HG02571 (cell line): ENCODE data around the gene YKT6.
"Not testable (repeated sequence)": the region's sequence is repeated elsewhere in the genome, so short reads cannot be mapped to it uniquely, and the experiment has no call there.

Experiments used
- ATAC-seq: cut with Tn5 transposase; IDR thresholded peaks from one replicate; pipeline ENCODE4 v1.9.1; 2021; ENCODE audit warnings: mild to moderate bottlenecking, moderate library complexity; ENCODE audit not compliant: unreplicated experiment

YKT6 gene

GRCh38 chr7:44189993-44190872 is 10.5 kb upstream of the YKT6 start:
- no peak for ATAC-seq

GRCh38 chr7:44191171-44191570 is 9.6 kb upstream of the YKT6 start:
- no peak for ATAC-seq

GRCh38 chr7:44193011-44193802 is 7.6 kb upstream of the YKT6 start:
- ATAC-seq, result no peak

- ATAC-seq, result no peak
Measured at GRCh38 chr7:44194069-44194468, 6.7 kb upstream of the YKT6 start.

- ATAC-seq, result no peak
Measured at GRCh38 chr7:44194562-44195145, 6.1 kb upstream of the YKT6 start.

- ATAC-seq, result no peak
Measured at GRCh38 chr7:44195889-44196288, 4.9 kb upstream of the YKT6 start.

- ATAC-seq, result no peak
Measured at GRCh38 chr7:44196450-44196872, 4.3 kb upstream of the YKT6 start.

- ATAC-seq, result no peak
Measured at GRCh38 chr7:44197474-44197873, 3.3 kb upstream of the YKT6 start.

- not testable (repeated sequence) for ATAC-seq
Measured at GRCh38 chr7:44200163-44200562, 615 bp upstream of the YKT6 start.

GRCh38 chr7:44201813-44202212 is 1.0 kb downstream of the YKT6 start:
- no peak for ATAC-seq

GRCh38 chr7:44206008-44206407 is 5.2 kb downstream of the YKT6 start:
- ATAC-seq, result no peak

- no peak for ATAC-seq
Measured at GRCh38 chr7:44208085-44208484, 7.3 kb downstream of the YKT6 start.

- no peak for ATAC-seq
Measured at GRCh38 chr7:44210107-44210506, 9.3 kb downstream of the YKT6 start.

GRCh38 chr7:44211126-44211675 is 10.4 kb downstream of the YKT6 start:
- ATAC-seq, result no peak

GRCh38 chr7:44212018-44212417 is 11.2 kb downstream of the YKT6 start:
- no peak for ATAC-seq

GRCh38 chr7:44212581-44213184 is 11.9 kb downstream of the YKT6 start:
- no peak for ATAC-seq

- ATAC-seq, result no peak
Measured at GRCh38 chr7:44213206-44213876, 12.6 kb downstream of the YKT6 start.

GRCh38 chr7:44213877-44214388 is 13.2 kb downstream of the YKT6 start:
- no peak for ATAC-seq

- no peak for ATAC-seq
Measured at GRCh38 chr7:44215531-44215930, 14.8 kb downstream of the YKT6 start.

GRCh38 chr7:44216019-44216418 is 15.2 kb downstream of the YKT6 start:
- no peak for ATAC-seq
